SK-N-MC (cell line): ENCODE results near the gene PLEKHM2.

ENCODE experiments used
- DNase-seq: peaks from one replicate; pipeline ENCODE4 v3.0.0-alpha.2; 2011; ENCODE audit warnings: low read depth, low spot score
- H3K27ac ChIP-seq: fragments of 200-600 bp; sonication (generic); 2 replicates; pipeline ENCODE4 v1.5.1; 2016; ENCODE audit warnings: mixed run types
- H3K36me3 ChIP-seq: fragments of 200-600 bp; sonication (generic); 2 replicates; pipeline ENCODE4 v1.6.1; 2017; ENCODE audit warnings: antibody characterized with exemption, low read length, mixed read lengths; ENCODE audit not compliant: insufficient read depth
- H3K4me3 ChIP-seq: fragments of 200-600 bp; sonication (generic); 2 replicates; pipeline ENCODE4 v1.5.1; 2016
- H3K9ac ChIP-seq: fragments of 200-600 bp; sonication (generic); 2 replicates; pipeline ENCODE4 v1.8.0; 2017; ENCODE audit warnings: mixed run types, mixed read lengths; ENCODE audit not compliant: insufficient read length
- H3K9me3 ChIP-seq: fragments of 200-600 bp; sonication (generic); 2 replicates; pipeline ENCODE4 v1.6.1; 2017; ENCODE audit warnings: low read depth, mild to moderate bottlenecking, antibody characterized with exemption, low read length, moderate library complexity, mixed read lengths
- EZH2 ChIP-seq: fragments of 200-600 bp; sonication (generic); IDR thresholded peaks from one replicate; pipeline ENCODE4 v1.6.1; 2017; ENCODE audit warnings: antibody characterized with exemption
- FOXP2 ChIP-seq: optimal IDR thresholded peaks from 2 replicates; pipeline ENCODE3; 2011; ENCODE audit warnings: mild to moderate bottlenecking, moderate library complexity; ENCODE audit not compliant: insufficient read depth; ENCODE audit errors: extremely low read length, control extremely low read depth
- POLR2AphosphoS5 ChIP-seq: IDR thresholded peaks from 2 replicates; pipeline ENCODE4 v1.6.1; 2012; ENCODE audit warnings: mild to moderate bottlenecking, low read depth, low read length, borderline replicate concordance

Gene PLEKHM2

GRCh38 chr1:15740924-15741850 is 57.1 kb downstream of the PLEKHM2 start:
- no peak for DNase-seq
- Histone ChIP-seq H3K9me3 (no peaks in the 10 kb centered on the region), H3K9ac (no peak overlapping the region), H3K4me3 (no peak overlapping the region), H3K27ac (no peak overlapping the region), H3K36me3 (no peaks in the 10 kb centered on the region)
- TF ChIP-seq FOXP2 (no peak), EZH2 (no peak), POLR2AphosphoS5 (no peak)

GRCh38 chr1:15742339-15742801 is 58.2 kb downstream of the PLEKHM2 start, which contains the start of gene TMEM82:
TMEM82 (plus strand) TSS chr1:15742499; CDS start chr1:15742560, 61 bp downstream.
- Histone ChIP-seq H3K4me3 (no peak within 1 kb of the TSS), H3K9me3 (no peaks in the 10 kb centered on the region), H3K36me3 (no peaks in the 10 kb centered on the region), H3K27ac (no peak within 1 kb of the TSS), H3K9ac (no peak within 1 kb of the TSS)
- TF ChIP-seq POLR2AphosphoS5, result no peak
- no peak for TF ChIP-seq EZH2
- TF ChIP-seq FOXP2, result no peak
- DNase-seq, result no peak

GRCh38 chr1:15744122-15744679 is 60.1 kb downstream of the PLEKHM2 start:
- TF ChIP-seq FOXP2 (no peak), POLR2AphosphoS5 (no peak), EZH2 (no peak)
- Histone ChIP-seq H3K27ac (no peak overlapping the region), H3K9ac (no peak overlapping the region), H3K36me3 (no peaks in the 10 kb centered on the region), H3K9me3 (no peaks in the 10 kb centered on the region), H3K4me3 (no peak overlapping the region)
- DNase-seq, result no peak

GRCh38 chr1:15747378-15747777 is 63.3 kb downstream of the PLEKHM2 start:
- H3K9ac ChIP-seq, result no peak overlapping the region
- no peak overlapping the region for H3K27ac ChIP-seq
- no peak for TF ChIP-seq FOXP2
- TF ChIP-seq EZH2, result no peak
- TF ChIP-seq POLR2AphosphoS5, result no peak
- H3K9me3 ChIP-seq, result no peaks in the 10 kb centered on the region
- H3K4me3 ChIP-seq, result no peak overlapping the region
- DNase-seq, result no peak
- H3K36me3 ChIP-seq, result no peaks in the 10 kb centered on the region

- Histone ChIP-seq H3K36me3 (no peaks in the 10 kb centered on the region), H3K9me3 (no peaks in the 10 kb centered on the region), H3K27ac (no peak overlapping the region), H3K9ac (no peak overlapping the region), H3K4me3 (no peak overlapping the region)
- DNase-seq, result no peak
- TF ChIP-seq FOXP2 (no peak), EZH2 (no peak), POLR2AphosphoS5 (no peak)
Observed at GRCh38 chr1:15748264-15748663, 64.1 kb downstream of the PLEKHM2 start.

GRCh38 chr1:15748690-15749398 is 64.7 kb downstream of the PLEKHM2 start:
- no peak for DNase-seq
- Histone ChIP-seq H3K9me3 (no peaks in the 10 kb centered on the region), H3K27ac (no peak overlapping the region), H3K4me3 (no peak overlapping the region), H3K9ac (no peak overlapping the region), H3K36me3 (no peaks in the 10 kb centered on the region)
- TF ChIP-seq EZH2 (no peak), FOXP2 (no peak), POLR2AphosphoS5 (no peak)

- TF ChIP-seq FOXP2 (no peak), EZH2 (no peak), POLR2AphosphoS5 (no peak)
- H3K4me3 ChIP-seq, result no peak overlapping the region
- DNase-seq, result no peak
Observed at GRCh38 chr1:15749399-15750291, 65.5 kb downstream of the PLEKHM2 start.

More at GRCh38 chr1:15749399-15750291, 65.5 kb downstream of the PLEKHM2 start:
- no peak overlapping the region for H3K9ac ChIP-seq
- no peak overlapping the region for H3K27ac ChIP-seq
- no peaks in the 10 kb centered on the region for H3K36me3 ChIP-seq
- H3K9me3 ChIP-seq, result no peaks in the 10 kb centered on the region
